LNCaP clone FGC (cell line): ENCODE results near the gene MS4A14.

ENCODE experiments used
- DNase-seq: peaks from one replicate; pipeline ENCODE4 v3.0.0-alpha.2; 2011; ENCODE audit warnings: low read depth
- H3K4me3 ChIP-seq: 2 replicates; pipeline ENCODE4 v1.5.1; 2011; ENCODE audit warnings: mild to moderate bottlenecking, low read depth, low read length, control low read depth
- TF ChIP-seq, protein P1 (sequence below): IDR thresholded peaks from 2 replicates; pipeline ENCODE4 v1.5.1; 2012; ENCODE audit warnings: mild to moderate bottlenecking; ENCODE audit not compliant: control insufficient read depth, insufficient read depth; ENCODE audit errors: extremely low read depth

MS4A14 gene

GRCh38 chr11:60389279-60389910 lies 6.9 kb upstream of the MS4A14 start:
- DNase-seq: no peak
- H3K4me3 ChIP-seq: no peak overlapping the region
- TF ChIP-seq, protein P1, sequence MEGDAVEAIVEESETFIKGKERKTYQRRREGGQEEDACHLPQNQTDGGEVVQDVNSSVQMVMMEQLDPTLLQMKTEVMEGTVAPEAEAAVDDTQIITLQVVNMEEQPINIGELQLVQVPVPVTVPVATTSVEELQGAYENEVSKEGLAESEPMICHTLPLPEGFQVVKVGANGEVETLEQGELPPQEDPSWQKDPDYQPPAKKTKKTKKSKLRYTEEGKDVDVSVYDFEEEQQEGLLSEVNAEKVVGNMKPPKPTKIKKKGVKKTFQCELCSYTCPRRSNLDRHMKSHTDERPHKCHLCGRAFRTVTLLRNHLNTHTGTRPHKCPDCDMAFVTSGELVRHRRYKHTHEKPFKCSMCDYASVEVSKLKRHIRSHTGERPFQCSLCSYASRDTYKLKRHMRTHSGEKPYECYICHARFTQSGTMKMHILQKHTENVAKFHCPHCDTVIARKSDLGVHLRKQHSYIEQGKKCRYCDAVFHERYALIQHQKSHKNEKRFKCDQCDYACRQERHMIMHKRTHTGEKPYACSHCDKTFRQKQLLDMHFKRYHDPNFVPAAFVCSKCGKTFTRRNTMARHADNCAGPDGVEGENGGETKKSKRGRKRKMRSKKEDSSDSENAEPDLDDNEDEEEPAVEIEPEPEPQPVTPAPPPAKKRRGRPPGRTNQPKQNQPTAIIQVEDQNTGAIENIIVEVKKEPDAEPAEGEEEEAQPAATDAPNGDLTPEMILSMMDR: no peak

- no peak for DNase-seq
- TF ChIP-seq, protein P1: no peak
Observed at GRCh38 chr11:60390419-60390818, 5.8 kb upstream of the MS4A14 start.

DNA sequence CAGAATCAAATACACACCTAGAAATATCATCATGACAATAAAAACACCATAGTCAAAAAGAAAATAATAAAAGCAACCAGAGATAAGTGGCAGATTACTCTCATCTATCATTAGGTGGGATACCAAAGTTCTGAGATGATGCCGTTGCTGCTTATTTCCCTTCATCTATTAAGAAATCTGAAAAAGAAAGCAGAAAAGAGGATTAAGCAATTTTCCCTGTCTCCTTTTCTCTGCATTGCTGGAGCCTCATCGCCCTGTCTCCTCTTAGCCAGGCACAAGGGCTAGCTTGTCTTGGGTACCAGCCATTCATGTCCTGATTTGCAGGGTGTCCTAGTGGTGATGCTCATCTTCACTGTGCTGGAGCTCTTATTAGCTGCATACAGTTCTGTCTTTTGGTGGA lies 3.9 kb upstream of the MS4A14 start:
- no peak overlapping the region for H3K4me3 ChIP-seq
- TF ChIP-seq, protein P1: no peak

More at GRCh38 chr11:60390419-60390818, 5.8 kb upstream of the MS4A14 start:
- H3K4me3 ChIP-seq: no peak overlapping the region

GRCh38 chr11:60393016-60393415 lies 3.2 kb upstream of the MS4A14 start:
- no peak for DNase-seq

More for the DNA sequence above, 3.9 kb upstream of the MS4A14 start:
- no peak for DNase-seq

GRCh38 chr11:60394666-60395380 lies 1.4 kb upstream of the MS4A14 start:
- no peak for DNase-seq
- no peak overlapping the region for H3K4me3 ChIP-seq
- TF ChIP-seq, protein P1: no peak

More at GRCh38 chr11:60393016-60393415, 3.2 kb upstream of the MS4A14 start:
- TF ChIP-seq, protein P1: no peak
- H3K4me3 ChIP-seq: no peak overlapping the region

GRCh38 chr11:60396799-60397198 lies 540 bp downstream of the MS4A14 start:
- no peak for DNase-seq
- H3K4me3 ChIP-seq: no peak overlapping the region
- TF ChIP-seq, protein P1: no peak

- TF ChIP-seq, protein P1: no peak
- no peak for DNase-seq
- no peak overlapping the region for H3K4me3 ChIP-seq
Observed at GRCh38 chr11:60420015-60420414, 23.8 kb downstream of the MS4A14 start.
